ENCODE measurements around the gene GSN. TPM values are rescaled to one million over a fixed set of nuclear protein-coding genes. Genes with fewer than 3 reads are reported as not detected.
A peak's percentile ranks its signal among the peaks of the same experiment; 100 is the strongest.

The GSN gene
- total and polyA plus RNA-seq, 2 of the 8 experiments (the other 6 are each of a cell fraction or from before 2014, with no cell fraction given) = 52.3 to 94.5 TPM

DNA sequence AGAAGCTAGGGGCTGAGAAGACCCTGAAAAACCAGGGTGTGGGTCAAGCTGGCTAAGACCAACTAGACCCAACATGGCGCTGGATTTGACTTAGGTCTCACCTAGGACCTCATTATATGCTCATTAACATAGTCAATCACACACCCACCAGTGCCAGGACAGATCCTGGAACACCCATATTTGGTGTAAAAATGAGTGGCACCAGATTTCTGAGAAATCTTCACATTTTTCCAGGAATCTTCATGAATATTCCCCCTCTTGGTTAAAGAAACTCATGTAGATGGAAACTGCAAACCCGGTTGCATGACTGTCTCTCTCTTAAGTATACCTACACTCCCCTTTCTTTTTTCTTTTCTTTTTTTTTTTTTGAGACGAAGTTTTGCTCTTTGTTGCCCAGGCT is 48.4 kb upstream of the GSN start:
- Histone ChIP-seq H2BK120ac (replicated peaks; ENCODE audit: low read depth, low read length) (peak overlapping the region; percentile 39), H4K8ac (ENCODE audit: extremely low read depth, insufficient read depth, low read length) (no peak overlapping the region), H2BK15ac (ENCODE audit: low read length) (no peak overlapping the region), H2BK5ac (ENCODE audit: low read depth, low read length) (no peak overlapping the region), H2AK5ac (ENCODE audit: low read depth, low read length) (no peak overlapping the region; the same call in 1 of the 2 replicates), H3K27me3 (replicated peaks in 1 of 4; ENCODE audit: control insufficient read depth in 3 of 4, extremely low read depth in 1 of 4, insufficient read depth in 3 of 4, low read length in 3 of 4) (no peaks in the 10 kb centered on the region; a peak in 2 of 7 replicates), H3K9me3 (ENCODE audit: insufficient read depth in 2 of 2, low read depth in 1 of 2, low read length in 1 of 2) (no peaks in the 10 kb centered on the region), H4K5ac (ENCODE audit: insufficient read length, low read depth, low read length) (no peak overlapping the region), H3K4me3 (ENCODE audit: extremely low read depth in 1 of 4, insufficient read depth in 2 of 4, low read depth in 3 of 4, low read length in 4 of 4) (no peak overlapping the region), H3K4me2 (ENCODE audit: insufficient read depth in 1 of 2, low read depth in 2 of 2, low read length in 2 of 2) (no peak overlapping the region; a peak in 1 of 4 replicates), H3K4ac (replicated peaks; ENCODE audit: insufficient read length, low read depth, low read length) (no peak overlapping the region), H4K20me1 (replicated peaks in 1 of 2; ENCODE audit: control insufficient read depth in 1 of 2, insufficient read depth in 2 of 2, low read length in 2 of 2) (no peaks in the 10 kb centered on the region), H3K36me3 (ENCODE audit: control insufficient read depth in 2 of 4, insufficient read depth in 4 of 4, low read length in 3 of 4) (no peaks in the 10 kb centered on the region), H3K14ac (ENCODE audit: insufficient read length) (no peak overlapping the region), H3K23me2 (ENCODE audit: low read depth, low read length) (no peaks in the 10 kb centered on the region), H3K27ac (ENCODE audit: low read depth, low read length) (no peak overlapping the region), H4K91ac (replicated peaks; ENCODE audit: insufficient read length, low read length) (peak overlapping the region; percentile 25), H3K4me1 (replicated peaks in 1 of 4; ENCODE audit: control insufficient read depth in 3 of 4, insufficient read depth in 4 of 4, low read length in 3 of 4) (peaks cover 12 to 24% (median 19%) of the 10 kb centered on the region in 4 experiments), H2BK20ac (ENCODE audit: low read length) (peak overlapping the region; percentile 93; the same call in 1 of the 2 replicates), H3K56ac (replicated peaks; ENCODE audit: insufficient read length, low read depth, low read length) (no peak overlapping the region), H3K9ac (replicated peaks in 1 of 4; ENCODE audit: extremely low read depth in 1 of 4, low read depth in 3 of 4, low read length in 3 of 4) (no peak overlapping the region; a peak in 1 of 7 replicates), H3K18ac (ENCODE audit: extremely low read depth, low read length) (no peak overlapping the region), H2AFZ (ENCODE audit: low read length) (no peak overlapping the region), H3K79me2 (ENCODE audit: control insufficient read depth in 1 of 2, insufficient read depth in 2 of 2, low read length in 2 of 2) (no peaks in the 10 kb centered on the region), H3K79me1 (ENCODE audit: low read depth, low read length) (no peaks in the 10 kb centered on the region), H3K23ac (ENCODE audit: insufficient read length) (no peak overlapping the region), H2BK12ac (ENCODE audit: low read depth, low read length) (peak overlapping the region; percentile 39; the same call in 1 of the 2 replicates)
- TF ChIP-seq EGR1 (IDR thresholded peaks at IDR 0.05; ENCODE audit: borderline replicate concordance, low read depth, low read length) = no peak
- TF ChIP-seq HDAC2 (IDR thresholded peaks at IDR 0.05; ENCODE audit: borderline replicate concordance in 1 of 2, low read depth in 2 of 2, low read length in 2 of 2) = no peak
- DNase-seq (ENCODE audit: low read depth in 1 of 2, low spot score in 2 of 2) = no peak
- no peak for FAIRE-seq
- POLR2A ChIA-PET (ENCODE audit: partially characterized antibody) = no interaction called here
- WGBS, 2 experiments (ENCODE audit: extremely low coverage in 1 of 2, insufficient coverage in 1 of 2, insufficient read length in 1 of 2, insufficient replicate concordance in 2 of 2, low coverage in 1 of 2, low lambda C conversion rate in 2 of 2, missing lambda C conversion rate in 1 of 2) = 88% methylated on average over 2 of the region's 3 CpGs; no CpG with 5 or more reads in 1 of the 2 experiments
- CTCF ChIA-PET (ENCODE audit: partially characterized antibody) = interaction anchor here (0.9 to 1.1 kb wide), 2 partner anchors 59 to 180 kb away, joined by 3 to 4 read pairs; no protein-coding TSS in a partner anchor

All from H1 (cell line).